Measurements from ENCODE around the gene ST3GAL4. TPM values are rescaled to one million over a fixed set of nuclear protein-coding genes. Genes with fewer than 3 reads are reported as not detected.

ST3GAL4 gene
- total RNA-seq, 1 experiment from 2014 or later = 13.1 TPM

- no peak overlapping the region for H3K4me2 ChIP-seq (ENCODE audit: low read length)
- BruUV-seq (replicated peaks) = no TSS peak
Observed at GRCh38 chr11:126438691-126439090, 83.2 kb downstream of the ST3GAL4 start.

More at GRCh38 chr11:126438691-126439090, 83.2 kb downstream of the ST3GAL4 start:
- DNase-seq (ENCODE audit: low read depth, low spot score) (no peak), ATAC-seq (no peak)
- Histone ChIP-seq H4K20me1 (ENCODE audit: insufficient read depth) (no peaks in the 10 kb centered on the region), H3K9me2 (ENCODE audit: insufficient read depth) (no peaks in the 10 kb centered on the region), H3K9me3 (ENCODE audit: control insufficient read depth in 1 of 2, insufficient read depth in 1 of 2, low read depth in 1 of 2, low read length in 2 of 2) (no peaks in the 10 kb centered on the region), H3K36me3 (ENCODE audit: control insufficient read depth in 1 of 2, insufficient read depth in 2 of 2, low read length in 2 of 2) (no peaks in the 10 kb centered on the region), H3K79me2 (ENCODE audit: insufficient read depth, low read length) (no peaks in the 10 kb centered on the region), H3K4me3 (replicated peaks in 1 of 2; ENCODE audit: low read depth in 1 of 2, low read length in 2 of 2) (no peak overlapping the region), H2AFZ (ENCODE audit: low read depth, low read length, poor library complexity, severe bottlenecking) (no peak overlapping the region), H3K9ac (ENCODE audit: low read length) (no peak overlapping the region), H3K4me1 (ENCODE audit: control insufficient read depth in 1 of 2, insufficient read depth in 2 of 2, low read length in 2 of 2) (peaks cover 0 to 5% of the 10 kb centered on the region in 2 experiments; a peak in 1 of 4 replicates), H3K27me3 (ENCODE audit: insufficient read depth, low read length) (peaks cover 7% of the 10 kb centered on the region; the same call in 1 of the 2 replicates), H3K27ac (ENCODE audit: low read depth, low read length) (no peak overlapping the region)
- ChIA-PET CTCF (no interaction called here), RAD21 (ENCODE audit: low non-redundant PET in 1 of 2, low total read pairs in 2 of 2, uncharacterized antibody in 2 of 2, unreplicated experiment in 2 of 2) (no interaction called here), POLR2A (no interaction called here)
- intact Hi-C loops (cut with micrococcal nuclease) = no loop called here
- TF ChIP-seq JUND (IDR thresholded peaks at IDR 0.05) = no peak
- TF ChIP-seq CBX3 (IDR thresholded peaks at IDR 0.05; ENCODE audit: low read depth) = no peak
- no peak for TF ChIP-seq MAX (IDR thresholded peaks at IDR 0.05)
- no peak for TF ChIP-seq REST (IDR thresholded peaks at IDR 0.05; ENCODE audit: low read depth)
- TF ChIP-seq ATF3 (IDR thresholded peaks at IDR 0.05) = no peak
- no peak for TF ChIP-seq FOSL1 (IDR thresholded peaks at IDR 0.05; ENCODE audit: low read depth)
- no peak for TF ChIP-seq ZBTB33 (IDR thresholded peaks at IDR 0.05; ENCODE audit: extremely low read depth, insufficient replicate concordance, low read length)
- no peak for TF ChIP-seq RAD21 (IDR thresholded peaks at IDR 0.05; ENCODE audit: low read depth)
- TF ChIP-seq ZFX (IDR thresholded peaks at IDR 0.05) = no peak
- TF ChIP-seq CEBPB (IDR thresholded peaks at IDR 0.05; ENCODE audit: low read depth) = no peak
- no peak for TF ChIP-seq YY1 (IDR thresholded peaks at IDR 0.05; ENCODE audit: extremely low read depth, insufficient replicate concordance, low read depth, low read length)
- TF ChIP-seq ELF1 (IDR thresholded peaks at IDR 0.05; ENCODE audit: borderline replicate concordance, low read depth) = no peak
- no peak for TF ChIP-seq CTCF (IDR thresholded peaks at IDR 0.05 in 2 of 3, conservative IDR thresholded peaks at IDR 0.05 in 1 of 3; ENCODE audit: borderline replicate concordance in 1 of 3, insufficient read depth in 1 of 3, low read depth in 2 of 3, low read length in 2 of 3)
- TF ChIP-seq POLR2AphosphoS5 (IDR thresholded peaks at IDR 0.05; ENCODE audit: low read depth, low read length) = no peak
- TF ChIP-seq EGR1 (IDR thresholded peaks at IDR 0.05; ENCODE audit: low read depth) = no peak

Measured in HCT116 (cell line).